Measurements from ENCODE around the gene FLRT1. TPM values are rescaled to one million over a fixed set of nuclear protein-coding genes. Genes with fewer than 3 reads are reported as not detected.

The FLRT1 gene, protein sequence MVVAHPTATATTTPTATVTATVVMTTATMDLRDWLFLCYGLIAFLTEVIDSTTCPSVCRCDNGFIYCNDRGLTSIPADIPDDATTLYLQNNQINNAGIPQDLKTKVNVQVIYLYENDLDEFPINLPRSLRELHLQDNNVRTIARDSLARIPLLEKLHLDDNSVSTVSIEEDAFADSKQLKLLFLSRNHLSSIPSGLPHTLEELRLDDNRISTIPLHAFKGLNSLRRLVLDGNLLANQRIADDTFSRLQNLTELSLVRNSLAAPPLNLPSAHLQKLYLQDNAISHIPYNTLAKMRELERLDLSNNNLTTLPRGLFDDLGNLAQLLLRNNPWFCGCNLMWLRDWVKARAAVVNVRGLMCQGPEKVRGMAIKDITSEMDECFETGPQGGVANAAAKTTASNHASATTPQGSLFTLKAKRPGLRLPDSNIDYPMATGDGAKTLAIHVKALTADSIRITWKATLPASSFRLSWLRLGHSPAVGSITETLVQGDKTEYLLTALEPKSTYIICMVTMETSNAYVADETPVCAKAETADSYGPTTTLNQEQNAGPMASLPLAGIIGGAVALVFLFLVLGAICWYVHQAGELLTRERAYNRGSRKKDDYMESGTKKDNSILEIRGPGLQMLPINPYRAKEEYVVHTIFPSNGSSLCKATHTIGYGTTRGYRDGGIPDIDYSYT
- total RNA-seq: 12.0 TPM

DNA sequence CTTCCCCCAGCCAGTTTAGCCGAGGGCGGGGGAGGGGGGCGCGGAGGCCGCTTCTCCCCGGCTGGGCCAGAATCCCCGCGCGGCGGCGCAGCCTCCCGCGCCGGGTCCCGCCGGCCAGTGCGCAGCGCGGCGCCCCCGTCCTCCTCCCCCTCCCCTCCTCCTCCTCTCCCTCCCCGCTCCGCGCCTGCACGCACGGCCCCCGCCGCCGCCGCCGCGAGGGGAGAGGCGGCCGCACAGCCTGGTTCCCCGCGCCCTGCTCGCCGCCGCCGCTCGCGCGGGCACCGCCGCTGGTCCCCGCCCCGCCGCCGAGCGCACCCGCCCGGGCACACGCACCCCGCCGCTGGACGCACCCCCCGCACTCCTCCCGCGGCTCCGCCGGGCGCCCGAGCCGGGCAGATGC is at the start of gene FLRT1:
Gene FLRT1 (plus strand): TSS at position 356 of the 400 bp plus-strand sequence. CDS start 80,337 bp downstream, outside the sequence.

DNA sequence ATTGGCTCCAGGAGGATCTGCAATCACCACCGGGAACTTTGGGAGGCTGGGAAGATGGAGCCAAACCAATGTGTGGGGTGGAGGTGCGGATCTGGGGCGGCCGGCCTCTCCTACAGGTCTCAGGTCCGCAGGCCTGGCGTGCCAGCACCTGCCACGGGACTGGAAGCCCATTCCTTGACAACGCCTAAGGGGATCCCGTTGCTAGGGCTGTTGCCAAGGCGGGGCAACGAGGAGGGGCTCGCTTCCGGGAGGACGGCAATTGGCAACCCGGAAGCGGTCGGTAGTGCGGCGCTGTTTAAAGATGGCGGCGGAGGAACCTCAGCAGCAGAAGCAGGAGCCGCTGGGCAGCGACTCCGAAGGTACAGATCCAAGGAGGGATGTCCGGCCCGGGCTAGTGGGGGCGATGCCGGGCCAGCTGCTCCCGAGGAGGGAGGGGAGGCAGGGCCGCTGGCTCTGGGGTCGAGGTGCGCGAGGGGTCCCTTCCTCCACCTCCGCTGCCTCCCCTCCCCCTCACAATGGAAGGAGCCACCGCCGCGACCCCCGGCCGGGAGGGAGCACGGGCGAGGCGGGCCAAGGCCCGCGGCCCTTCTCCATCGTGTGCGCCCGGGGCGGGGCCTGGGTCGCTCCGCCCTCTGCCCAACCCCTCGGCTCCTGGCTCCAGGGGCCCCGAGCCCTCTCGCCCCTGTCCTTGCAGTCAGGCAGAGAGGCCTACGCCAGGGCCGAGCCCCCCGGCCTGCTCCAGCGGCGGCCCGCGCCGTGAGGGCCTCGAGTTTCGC is 49.4 kb upstream of the FLRT1 start, which contains the start of gene OTUB1:
Gene OTUB1 (plus strand): TSS at position 283 of the 776 bp plus-strand sequence. CDS start 19 bp downstream, at position 302.

Other genes with a start within 250 kb of the FLRT1 start
- gene SPINDOC, start 222.5 kb upstream of the FLRT1 start, total RNA-seq: 12.7 TPM
- gene MARK2, start 196.8 kb upstream of the FLRT1 start, total RNA-seq: 18.2 TPM
- 12.0 TPM for gene RCOR2, start 118.8 kb upstream of the FLRT1 start, total RNA-seq
- gene NAA40, start 96.9 kb upstream of the FLRT1 start, total RNA-seq: 19.8 TPM
- gene COX8A, start 61.3 kb upstream of the FLRT1 start, total RNA-seq: 296 TPM
- gene OTUB1, start 49.5 kb upstream of the FLRT1 start, total RNA-seq: 43.8 TPM
- 8.8 TPM for gene MACROD1, start 130.2 kb downstream of the FLRT1 start, total RNA-seq
- gene STIP1, start 150.2 kb downstream of the FLRT1 start, total RNA-seq: 97.6 TPM
- 2.3 TPM for gene FERMT3, start 170.8 kb downstream of the FLRT1 start, total RNA-seq
- 14.1 TPM for gene TRPT1, start 190.3 kb downstream of the FLRT1 start, total RNA-seq
- 14.5 TPM for gene NUDT22, start 190.3 kb downstream of the FLRT1 start, total RNA-seq
- gene DNAJC4, start 194.6 kb downstream of the FLRT1 start, total RNA-seq: 19.4 TPM
- 50.7 TPM for gene VEGFB, start 198.7 kb downstream of the FLRT1 start, total RNA-seq
- 29.8 TPM for gene FKBP2, start 205.2 kb downstream of the FLRT1 start, total RNA-seq
- 64.6 TPM for gene PPP1R14B, start 211.0 kb downstream of the FLRT1 start, total RNA-seq
- gene PLCB3, start 215.6 kb downstream of the FLRT1 start, total RNA-seq: 7.8 TPM
- gene BAD, start 248.7 kb downstream of the FLRT1 start, total RNA-seq: 53.3 TPM
- gene GPR137, start 249.9 kb downstream of the FLRT1 start, total RNA-seq: 13.6 TPM